Upper lobe of right lung (tissue), 1 donor: ENCODE measurements around the gene OGDHL. TPM values are rescaled to one million over a fixed set of nuclear protein-coding genes. Genes with fewer than 3 reads are reported as not detected.
"Not testable (repeated sequence)": the region's sequence is repeated elsewhere in the genome, so short reads cannot be mapped to it uniquely, and the experiment has no call there.

ENCODE experiments used
- ATAC-seq: fragments of 200-7000 bp; cut with Tn5 transposase; one replicate; pipeline ENCODE4 v1.9.1; 2020; ENCODE audit warnings: mild to moderate bottlenecking, moderate library complexity
- DNase-seq: peaks from one replicate; pipeline ENCODE4 v3.0.0-alpha.2; 2020
- H3K27ac ChIP-seq: fragments of 200-600 bp; one replicate; pipeline ENCODE4 v1.8.0; 2022
- H3K27me3 ChIP-seq: fragments of 200-600 bp; one replicate; pipeline ENCODE4 v1.8.0; 2022; ENCODE audit warnings: mild to moderate bottlenecking
- H3K36me3 ChIP-seq: fragments of 200-600 bp; one replicate; pipeline ENCODE4 v1.8.0; 2022
- H3K4me1 ChIP-seq: fragments of 200-600 bp; one replicate; pipeline ENCODE4 v1.8.0; 2022
- H3K4me3 ChIP-seq: fragments of 200-600 bp; one replicate; pipeline ENCODE4 v1.8.0; 2022; ENCODE audit warnings: mild to moderate bottlenecking
- H3K9me3 ChIP-seq: fragments of 200-600 bp; one replicate; pipeline ENCODE4 v1.8.0; 2022
- CTCF ChIP-seq: fragments of 200-600 bp; IDR thresholded peaks from one replicate; pipeline ENCODE4 v1.8.0; 2022; ENCODE audit warnings: antibody characterized with exemption
- intact Hi-C: fragments of 100-400 bp; cut with DNase I; formaldehyde crosslinking; loops from one replicate; pipeline ENCODE4 v1.11.0; 2022
- total RNA-seq: library from RNA; stranded (reverse); fragmentation: NEBNext Ultra II Directional; extraction: Animal tissue kit (Norgen Biotek cat#: 25700); gene quantifications from one replicate; pipeline ENCODE4 v1.2.1, GENCODE V29; 2021
- donor health status: DM: no; HTN: yes; CAD: no; lungs with severe emphysema.

OGDHL gene
- total RNA-seq, 1 donor from 2014 or later, result 0.69 TPM

GRCh38 chr10:49726593-49726992 is 35.5 kb downstream of the OGDHL start:
- Histone ChIP-seq H3K9me3 (peaks cover 3% of the 10 kb centered on the region), H3K4me3 (no peak overlapping the region), H3K27ac (no peak overlapping the region), H3K36me3 (no peaks in the 10 kb centered on the region), H3K4me1 (no peaks in the 10 kb centered on the region), H3K27me3 (no peaks in the 10 kb centered on the region)
- intact Hi-C loops, result no loop called here
- ATAC-seq (no peak), DNase-seq (no peak)
- TF ChIP-seq CTCF, result no peak

GRCh38 chr10:49715157-49715556 is 47.0 kb downstream of the OGDHL start:
- H3K4me3 ChIP-seq, H3K27ac ChIP-seq, DNase-seq, H3K9me3 ChIP-seq, ATAC-seq, intact Hi-C loops, H3K4me1 ChIP-seq, H3K36me3 ChIP-seq, H3K27me3 ChIP-seq: not testable (repeated sequence)

GRCh38 chr10:49713266-49713665 is 48.9 kb downstream of the OGDHL start:
- Histone ChIP-seq H3K27me3 (no peaks in the 10 kb centered on the region), H3K4me3 (no peak overlapping the region), H3K27ac (no peak overlapping the region), H3K9me3 (no peaks in the 10 kb centered on the region), H3K36me3 (no peaks in the 10 kb centered on the region), H3K4me1 (no peaks in the 10 kb centered on the region)
- TF ChIP-seq CTCF, result no peak
- DNase-seq, result no peak
- no peak for ATAC-seq
- intact Hi-C loops, result no loop called here

GRCh38 chr10:49711481-49711880 is 50.6 kb downstream of the OGDHL start:
- H3K4me3 ChIP-seq, result no peak overlapping the region
- no peaks in the 10 kb centered on the region for H3K9me3 ChIP-seq
- ATAC-seq (no peak), DNase-seq (no peak)
- no peaks in the 10 kb centered on the region for H3K27me3 ChIP-seq
- intact Hi-C loops, result no loop called here
- no peak for TF ChIP-seq CTCF
- no peak overlapping the region for H3K27ac ChIP-seq
- no peaks in the 10 kb centered on the region for H3K4me1 ChIP-seq
- no peaks in the 10 kb centered on the region for H3K36me3 ChIP-seq

- no peaks in the 10 kb centered on the region for H3K4me1 ChIP-seq
- no peaks in the 10 kb centered on the region for H3K36me3 ChIP-seq
- H3K27ac ChIP-seq, result no peak overlapping the region
- H3K4me3 ChIP-seq, result no peak overlapping the region
- ATAC-seq (no peak), DNase-seq (no peak)
- no peaks in the 10 kb centered on the region for H3K9me3 ChIP-seq
- intact Hi-C loops, result no loop called here
- no peak for TF ChIP-seq CTCF
- no peaks in the 10 kb centered on the region for H3K27me3 ChIP-seq
Measured at GRCh38 chr10:49710966-49711365, 51.2 kb downstream of the OGDHL start.

- Histone ChIP-seq H3K27ac (no peak overlapping the region), H3K27me3 (no peaks in the 10 kb centered on the region), H3K4me1 (no peaks in the 10 kb centered on the region), H3K9me3 (no peaks in the 10 kb centered on the region), H3K4me3 (no peak overlapping the region), H3K36me3 (no peaks in the 10 kb centered on the region)
- ATAC-seq (no peak), DNase-seq (no peak)
- TF ChIP-seq CTCF, result no peak
- intact Hi-C loops, result no loop called here
Measured at GRCh38 chr10:49709934-49710333, 52.2 kb downstream of the OGDHL start.
